IMR-90 (cell line): ENCODE results near the gene KRTAP9-2. TPM values are rescaled to one million over a fixed set of nuclear protein-coding genes. Genes with fewer than 3 reads are reported as not detected.
"Not testable (repeated sequence)": the region's sequence is repeated elsewhere in the genome, so short reads cannot be mapped to it uniquely, and the experiment has no call there.

Experiments
- ATAC-seq: fragments of 200-7000 bp; cut with Tn5 transposase; 2 replicates; pipeline ENCODE4 v1.9.1; 2020; ENCODE audit warnings: low read depth, mild to moderate bottlenecking, moderate library complexity
- BruUV-seq: library from RNA; stranded (reverse); fragments of 400-500 nt; replicated peaks from 2 replicates; lab custom pipeline; 2021; lab: Mats Ljungman, UMichigan
- CTCF ChIA-PET: fragments of 300-600 bp; formaldehyde crosslinking; extraction: SDS; loops from one replicate; lab custom pipeline; 2021; ENCODE audit warnings: antibody characterized with exemption; lab: Yijun Ruan, JAX
- POLR2A ChIA-PET: fragments of 300-600 bp; sonication (Branson Sonifier 250); formaldehyde crosslinking; loops from one replicate; lab custom pipeline; 2022; ENCODE audit warnings: antibody characterized with exemption; ENCODE audit not compliant: unreplicated experiment; lab: Charles Lee
- DNase-seq: peaks from one replicate; pipeline ENCODE4 v3.0.0; 2013
- H2AFZ ChIP-seq: replicated peaks from 2 replicates; pipeline ENCODE3; 2013; ENCODE audit warnings: low read length, mild to moderate bottlenecking; ENCODE audit not compliant: poor library complexity
- H2AK5ac ChIP-seq: 2 replicates; pipeline ENCODE4 v1.6.1; 2013; ENCODE audit warnings: low read depth, low read length, inconsistent platforms
- H2AK9ac ChIP-seq: replicated peaks from 2 replicates; pipeline ENCODE3; 2013; ENCODE audit warnings: mild to moderate bottlenecking, low read depth, low read length, moderate library complexity; ENCODE audit not compliant: poor library complexity
- H2BK120ac ChIP-seq: 2 replicates; pipeline ENCODE4 v1.6.1; 2013; ENCODE audit warnings: low read depth, low read length, inconsistent platforms
- H2BK15ac ChIP-seq: 3 replicates; pipeline ENCODE4 v1.6.1; 2013; ENCODE audit warnings: low read depth, low read length, inconsistent platforms
- H2BK20ac ChIP-seq: 2 replicates; pipeline ENCODE4 v1.6.1; 2013; ENCODE audit warnings: low read depth, mild to moderate bottlenecking, inconsistent platforms, low read length, moderate library complexity
- H2BK5ac ChIP-seq: 2 replicates; pipeline ENCODE4 v1.6.1; 2013; ENCODE audit warnings: mild to moderate bottlenecking, low read depth, low read length, inconsistent platforms; ENCODE audit not compliant: poor library complexity, severe bottlenecking
- H3K14ac ChIP-seq: replicated peaks from 2 replicates; pipeline ENCODE4 v1.6.1; 2013; ENCODE audit warnings: low read depth, low read length, inconsistent platforms
- H3K18ac ChIP-seq: 2 replicates; pipeline ENCODE4 v1.6.1; 2013; ENCODE audit warnings: low read depth, low read length, control low read depth
- H3K23ac ChIP-seq: 2 replicates; pipeline ENCODE4 v1.6.1; 2013; ENCODE audit warnings: low read depth, low read length, inconsistent platforms
- H3K27ac ChIP-seq: 2 replicates; pipeline ENCODE4 v1.5.1; 2013; ENCODE audit warnings: mild to moderate bottlenecking, control low read depth, low read length; ENCODE audit not compliant: insufficient read depth
- H3K27me3 ChIP-seq: 2 replicates; pipeline ENCODE4 v1.6.1; 2013; ENCODE audit warnings: low read length; ENCODE audit not compliant: control insufficient read depth, insufficient read depth
- H3K36me3 ChIP-seq: 2 replicates; pipeline ENCODE4 v1.6.1; 2013; ENCODE audit warnings: low read length, mixed read lengths; ENCODE audit not compliant: control insufficient read depth, insufficient read depth
- H3K4ac ChIP-seq: 2 replicates; pipeline ENCODE4 v1.6.1; 2013; ENCODE audit warnings: low read depth, low read length, inconsistent platforms
- H3K4me1 ChIP-seq: 2 replicates; pipeline ENCODE4 v1.6.1; 2013; ENCODE audit warnings: low read length, mixed read lengths; ENCODE audit not compliant: control insufficient read depth, insufficient read depth
- H3K4me2 ChIP-seq: 2 replicates; pipeline ENCODE4 v1.6.1; 2013; ENCODE audit warnings: low read depth, mild to moderate bottlenecking, control low read depth, low read length, moderate library complexity
- H3K4me3 ChIP-seq: 2 replicates; pipeline ENCODE4 v1.5.1; 2013; ENCODE audit warnings: low read depth, mild to moderate bottlenecking, control low read depth, low read length, moderate library complexity; ENCODE audit not compliant: insufficient read depth
- H3K56ac ChIP-seq: 2 replicates; pipeline ENCODE4 v1.6.1; 2013; ENCODE audit warnings: low read length, inconsistent platforms; ENCODE audit not compliant: insufficient read depth; ENCODE audit errors: extremely low read depth
- H3K79me1 ChIP-seq, 2 experiments: 2 replicates each; pipeline ENCODE4 v1.6.1; 2013; ENCODE audit warnings: low read length in 2 of 2, inconsistent platforms in 1 of 2, low read depth in 1 of 2
- H3K9ac ChIP-seq: 2 replicates; pipeline ENCODE4 v1.6.1; 2013; ENCODE audit warnings: low read depth, low read length, control low read depth
- H3K9me1 ChIP-seq: 2 replicates; pipeline ENCODE4 v1.6.1; 2013; ENCODE audit warnings: low read length, inconsistent platforms; ENCODE audit not compliant: insufficient read depth
- H3K9me3 ChIP-seq: 2 replicates; pipeline ENCODE4 v1.6.1; 2013; ENCODE audit warnings: low read length; ENCODE audit not compliant: control insufficient read depth, insufficient read depth
- H4K20me1 ChIP-seq: 2 replicates; pipeline ENCODE4 v1.6.1; 2013; ENCODE audit warnings: low read length, inconsistent platforms; ENCODE audit not compliant: insufficient read depth
- H4K5ac ChIP-seq: 2 replicates; pipeline ENCODE4 v1.6.1; 2013; ENCODE audit warnings: mild to moderate bottlenecking, low read depth, low read length, control low read depth
- H4K8ac ChIP-seq, 2 experiments: 2 replicates each; pipeline ENCODE4 v1.6.1; 2013; ENCODE audit warnings: low read depth in 2 of 2, low read length in 2 of 2, control low read depth in 1 of 2, inconsistent platforms in 1 of 2
- H4K91ac ChIP-seq: 2 replicates; pipeline ENCODE4 v1.6.1; 2013; ENCODE audit warnings: low read depth, low read length, inconsistent platforms; ENCODE audit not compliant: insufficient read depth
- WGBS, 2 experiments: methylation state at CpG; one replicate each; pipeline versions ENCODE4 v1.1.5 to v1.1.7; 2013; ENCODE audit warnings: missing lambda C conversion rate in 2 of 2; ENCODE audit not compliant: insufficient read length in 1 of 2; ENCODE audit errors: extremely low coverage in 2 of 2; 5-methylcytosine and 5-hydroxymethylcytosine counted together
- dilution Hi-C: fragments of 300-500 bp; cut with HindIII; formaldehyde crosslinking; loops from one replicate; pipeline ENCODE4 v1.14.3; 2018; ENCODE audit warnings: low sequenced_read_pairs; ENCODE audit not compliant: unreplicated experiment
- in situ Hi-C: fragments of 300-500 bp; cut with MboI; formaldehyde crosslinking; loops from 3 replicates; pipeline ENCODE4 v1.14.3; 2019; ENCODE audit warnings: low sequenced_read_pairs, inconsistent platforms, mixed read lengths
- intact Hi-C: fragments of 100-400 bp; cut with micrococcal nuclease; formaldehyde crosslinking; loops from 2 replicates; pipeline ENCODE4 v1.10.0; 2022
- polyA plus RNA-seq, 3 experiments: library from polyadenylated mRNA; depleted of rRNA; stranded (reverse); fragments of >200 nt; gene quantifications; 2 replicates each; pipeline ENCODE4 v1.2.3, GENCODE V29; 2012; ENCODE audit warnings: low replicate concordance in 1 of 3
- total RNA-seq: library from RNA; depleted of rRNA; stranded (reverse); fragments of >200 nt; gene quantifications from 2 replicates; pipeline ENCODE4 v1.2.3, GENCODE V29; 2012

KRTAP9-2 gene
- total and polyA plus RNA-seq, 2 of the 4 experiments (the other 2 are of a cell fraction) = not detected

DNA sequence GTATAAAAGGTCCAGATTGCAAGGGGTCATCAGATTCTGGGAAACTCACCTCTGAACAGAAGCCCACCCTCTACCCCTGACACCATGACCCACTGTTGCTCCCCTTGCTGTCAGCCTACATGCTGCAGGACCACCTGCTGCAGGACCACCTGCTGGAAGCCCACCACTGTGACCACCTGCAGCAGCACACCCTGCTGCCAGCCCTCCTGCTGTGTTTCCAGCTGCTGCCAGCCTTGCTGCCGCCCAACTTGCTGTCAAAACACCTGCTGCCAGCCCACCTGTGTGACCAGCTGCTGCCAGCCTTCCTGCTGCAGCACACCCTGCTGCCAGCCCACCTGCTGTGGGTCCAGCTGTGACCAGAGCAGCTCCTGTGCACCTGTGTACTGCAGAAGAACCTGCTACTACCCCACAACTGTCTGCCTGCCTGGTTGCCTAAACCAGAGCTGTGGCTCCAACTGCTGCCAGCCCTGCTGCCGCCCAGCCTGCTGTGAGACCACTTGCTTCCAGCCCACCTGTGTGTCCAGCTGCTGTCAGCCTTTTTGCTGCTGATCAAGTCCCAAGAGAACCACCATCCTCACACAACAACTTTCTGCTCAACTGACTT, 23.3 kb downstream of the KRTAP9-2 start, which contains the start of gene KRTAP9-4:
Gene KRTAP9-4, plus strand, starts transcription at position 51 of the 604 bp plus-strand sequence. Its CDS starts 34 bp downstream, at position 85.
- H2AFZ ChIP-seq, H2BK20ac ChIP-seq, H3K79me1 ChIP-seq, dilution Hi-C loops, CTCF ChIA-PET, ATAC-seq, H4K5ac ChIP-seq, H2AK9ac ChIP-seq, H3K9me3 ChIP-seq, H3K14ac ChIP-seq, H4K91ac ChIP-seq, H3K56ac ChIP-seq, H3K4ac ChIP-seq, H2AK5ac ChIP-seq, H3K4me3 ChIP-seq, H3K9ac ChIP-seq, H3K27ac ChIP-seq, POLR2A ChIA-PET, H2BK5ac ChIP-seq, H3K4me2 ChIP-seq, intact Hi-C loops, H3K18ac ChIP-seq, H3K4me1 ChIP-seq, H3K23ac ChIP-seq, H2BK15ac ChIP-seq, H3K36me3 ChIP-seq, BruUV-seq, H3K9me1 ChIP-seq, H4K8ac ChIP-seq, in situ Hi-C loops, DNase-seq, H2BK120ac ChIP-seq, H4K20me1 ChIP-seq: not testable (repeated sequence)
- no CpG with 5 or more reads among the region's 2 CpGs for WGBS, 2 experiments
- H3K27me3 ChIP-seq = peaks cover 22% of the 10 kb centered on the region
